Skin of body (tissue), 2 donors: ENCODE results near the gene PDX1. TPM values are rescaled to one million over a fixed set of nuclear protein-coding genes. Genes with fewer than 3 reads are reported as not detected.

Experiments
- DNase-seq: peaks from one replicate; lab custom pipeline; 2025; lab: John Stamatoyannopoulos, UW
- total RNA-seq: library from RNA; depleted of rRNA; stranded (reverse); fragments of >200 nt; gene quantifications from one replicate; pipeline ENCODE4 v1.2.3, GENCODE V29; 2014

The PDX1 gene
- total RNA-seq = 0.10 TPM

DNA sequence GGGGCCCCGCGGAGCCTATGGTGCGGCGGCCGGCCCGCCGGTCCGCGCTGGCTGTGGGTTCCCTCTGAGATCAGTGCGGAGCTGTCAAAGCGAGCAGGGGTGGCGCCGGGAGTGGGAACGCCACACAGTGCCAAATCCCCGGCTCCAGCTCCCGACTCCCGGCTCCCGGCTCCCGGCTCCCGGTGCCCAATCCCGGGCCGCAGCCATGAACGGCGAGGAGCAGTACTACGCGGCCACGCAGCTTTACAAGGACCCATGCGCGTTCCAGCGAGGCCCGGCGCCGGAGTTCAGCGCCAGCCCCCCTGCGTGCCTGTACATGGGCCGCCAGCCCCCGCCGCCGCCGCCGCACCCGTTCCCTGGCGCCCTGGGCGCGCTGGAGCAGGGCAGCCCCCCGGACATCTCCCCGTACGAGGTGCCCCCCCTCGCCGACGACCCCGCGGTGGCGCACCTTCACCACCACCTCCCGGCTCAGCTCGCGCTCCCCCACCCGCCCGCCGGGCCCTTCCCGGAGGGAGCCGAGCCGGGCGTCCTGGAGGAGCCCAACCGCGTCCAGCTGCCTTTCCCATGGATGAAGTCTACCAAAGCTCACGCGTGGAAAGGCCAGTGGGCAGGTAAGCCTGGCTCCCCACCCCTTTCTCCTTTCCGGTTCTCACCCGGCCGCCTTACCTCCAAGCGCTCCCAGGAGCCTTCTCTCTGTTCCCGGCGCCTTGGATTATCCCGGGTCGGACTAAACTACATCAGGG is at the start of gene PDX1:
TSS of gene PDX1 (plus strand) at position 67 of the 743 bp plus-strand sequence. CDS start at position 206, 139 bp downstream.
- DNase-seq = no peak

DNA sequence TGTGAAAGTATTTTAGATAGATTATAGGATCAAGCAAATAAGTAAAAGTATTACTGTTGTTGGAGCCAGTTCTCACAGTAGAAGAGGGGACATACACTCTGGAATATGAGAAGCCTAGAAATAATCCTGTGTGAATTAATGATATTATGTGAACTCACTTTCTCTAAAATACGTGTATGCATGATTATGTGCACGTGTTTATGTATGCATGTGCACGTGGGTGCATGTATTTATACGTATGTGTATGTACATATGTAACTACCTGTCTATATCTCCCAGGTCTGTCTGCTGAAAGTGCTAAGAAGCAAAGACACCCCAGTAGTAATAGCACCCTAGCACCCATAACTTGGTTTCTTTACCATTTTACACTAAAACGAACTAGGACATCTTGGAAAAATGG is 41.5 kb upstream of the PDX1 start:
- DNase-seq = no peak

DNA sequence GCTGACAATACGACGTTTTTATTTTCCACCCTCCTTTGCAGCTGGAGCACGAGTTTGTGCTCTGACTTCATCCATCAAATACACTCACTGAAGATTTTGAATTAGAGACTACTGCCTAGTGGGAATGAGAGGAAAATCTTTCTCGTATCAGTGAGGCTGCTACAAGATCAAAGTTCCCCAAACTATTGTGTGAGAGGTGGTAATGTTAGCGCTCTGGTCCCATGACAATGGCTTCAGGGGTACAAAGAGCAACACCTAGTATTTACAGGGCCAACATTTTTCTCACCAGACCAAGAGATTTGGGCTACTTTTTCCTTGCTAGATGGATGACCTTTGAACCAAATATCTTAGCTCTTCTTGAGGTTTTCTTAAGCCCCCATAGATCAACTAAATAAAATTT is 30.3 kb upstream of the PDX1 start:
- no peak for DNase-seq

DNA sequence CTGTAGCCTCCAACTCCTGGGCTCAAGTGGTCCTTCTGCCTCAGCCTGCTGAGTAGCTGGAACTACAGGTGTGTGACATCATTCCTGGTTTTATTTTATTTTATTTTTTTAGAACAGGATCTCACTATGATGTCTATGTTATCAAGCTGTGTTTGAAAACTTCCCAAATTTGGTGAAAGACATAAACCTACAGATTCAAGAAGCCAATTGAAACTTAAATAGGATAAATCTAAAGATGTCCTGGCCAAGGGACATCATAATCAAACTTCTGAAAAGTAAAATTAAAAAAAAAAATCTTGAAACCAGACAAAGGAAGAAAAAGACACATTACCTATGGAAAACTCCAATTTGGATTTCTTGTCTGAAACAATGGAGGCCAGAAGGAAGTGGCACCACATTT is 23.1 kb upstream of the PDX1 start:
- no peak for DNase-seq

DNA sequence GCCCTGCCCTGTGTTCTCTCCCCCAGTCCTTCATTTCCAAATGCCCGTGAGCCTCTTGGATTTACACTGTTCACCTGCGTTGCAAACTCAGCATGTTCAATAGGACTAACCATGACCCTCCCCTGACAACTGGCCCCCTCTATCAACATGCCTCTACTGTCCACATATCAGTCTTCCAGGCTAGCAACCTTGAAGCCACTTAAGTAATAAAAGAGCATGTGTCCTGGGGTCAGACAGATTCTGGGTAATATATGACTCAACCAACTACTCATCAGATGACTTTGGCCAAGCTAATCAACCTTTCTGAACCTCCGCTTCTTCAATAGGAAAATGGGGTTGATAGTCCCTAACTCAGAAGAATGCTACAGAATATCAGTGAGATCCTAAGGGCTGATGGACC is 15.1 kb upstream of the PDX1 start:
- no peak for DNase-seq

DNA sequence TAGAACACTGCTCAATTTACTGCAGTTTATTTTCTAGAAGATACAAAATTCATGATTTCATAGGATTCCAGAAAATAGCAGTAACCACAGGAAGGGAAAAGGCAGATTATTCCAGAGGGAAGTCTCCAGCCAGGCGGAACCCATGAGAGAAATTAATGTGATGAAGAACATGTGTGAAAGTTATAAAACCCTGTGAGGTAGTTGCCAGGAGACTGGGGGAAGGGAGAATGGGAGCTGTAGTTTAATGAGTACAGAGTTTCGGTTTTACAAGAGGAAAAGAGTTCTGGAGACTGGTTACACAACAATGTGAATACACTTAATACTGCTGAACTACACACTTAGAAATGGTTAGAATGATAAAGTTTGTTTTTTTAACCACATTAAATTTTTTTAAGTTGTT is 14.2 kb upstream of the PDX1 start:
- DNase-seq = peak; percentile 41

DNA sequence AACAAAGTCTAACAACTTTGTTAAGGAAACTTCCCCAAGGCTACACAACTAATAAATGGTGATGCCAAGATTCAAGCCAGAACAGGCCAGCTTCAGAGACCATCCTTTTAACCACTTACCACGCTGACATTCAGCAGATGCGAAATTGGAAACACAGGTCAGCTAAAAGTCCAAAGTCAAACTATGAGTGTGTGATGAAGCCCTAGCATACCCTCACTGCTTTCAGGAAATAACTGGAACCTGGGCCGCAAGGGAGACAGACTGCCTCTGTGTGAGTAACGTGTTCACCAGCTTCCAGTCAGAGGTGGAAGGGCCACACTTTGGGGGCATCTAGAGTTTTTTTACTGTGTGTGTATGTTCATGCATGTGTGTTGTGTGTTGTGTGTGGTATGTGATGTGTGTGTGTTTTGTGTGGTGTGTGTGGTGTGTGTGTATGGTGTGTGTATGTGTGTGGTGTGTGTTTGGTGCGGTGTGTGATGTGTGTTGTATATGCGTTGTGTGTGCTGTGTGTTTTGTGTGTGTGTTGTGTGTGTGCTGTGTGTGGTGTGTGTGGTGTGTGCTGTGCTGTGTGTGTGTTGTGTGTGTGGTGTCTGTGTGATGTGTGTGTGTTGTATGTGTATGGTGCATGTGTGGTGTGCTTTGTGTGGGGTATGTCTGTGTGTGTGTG is 12.5 kb upstream of the PDX1 start:
- no peak for DNase-seq

DNA sequence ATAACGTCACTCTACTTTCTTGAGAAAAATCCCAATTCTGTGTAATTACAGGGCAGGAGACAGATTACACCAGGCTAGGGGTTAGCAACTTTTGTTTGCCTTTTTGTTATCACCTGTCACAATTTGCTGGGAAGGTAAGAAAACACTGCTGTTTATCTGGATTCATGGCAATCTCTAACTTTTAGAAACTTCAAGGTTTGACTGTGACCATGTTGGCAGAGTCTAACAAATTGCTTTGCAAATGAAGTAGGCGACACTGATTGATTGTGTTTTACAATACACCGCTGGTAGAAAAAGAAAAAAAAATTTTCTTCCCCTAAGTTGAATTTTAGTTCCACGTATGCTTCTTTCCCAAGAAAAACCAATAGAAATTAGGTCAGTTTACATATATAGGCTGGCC is 10.4 kb upstream of the PDX1 start:
- no peak for DNase-seq

DNA sequence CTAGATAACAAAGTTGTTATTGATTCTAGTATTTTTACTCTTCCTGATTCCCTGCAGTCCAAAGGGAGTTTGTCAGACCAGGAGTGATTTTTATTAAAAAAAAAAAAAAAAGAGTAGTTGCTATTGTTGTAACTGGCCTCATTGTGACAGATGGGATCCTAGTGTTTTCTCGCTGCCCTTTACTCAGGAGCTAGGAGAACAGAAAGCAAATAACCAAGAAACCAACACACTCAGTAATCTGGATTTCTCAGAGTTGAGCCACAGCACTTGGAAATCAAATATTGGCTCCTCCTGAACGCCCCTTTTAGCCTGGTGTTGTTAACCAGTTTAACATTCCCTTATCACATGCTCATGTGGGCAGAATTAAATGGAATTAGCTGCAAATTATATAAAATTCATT is 8.3 kb upstream of the PDX1 start:
- no peak for DNase-seq

DNA sequence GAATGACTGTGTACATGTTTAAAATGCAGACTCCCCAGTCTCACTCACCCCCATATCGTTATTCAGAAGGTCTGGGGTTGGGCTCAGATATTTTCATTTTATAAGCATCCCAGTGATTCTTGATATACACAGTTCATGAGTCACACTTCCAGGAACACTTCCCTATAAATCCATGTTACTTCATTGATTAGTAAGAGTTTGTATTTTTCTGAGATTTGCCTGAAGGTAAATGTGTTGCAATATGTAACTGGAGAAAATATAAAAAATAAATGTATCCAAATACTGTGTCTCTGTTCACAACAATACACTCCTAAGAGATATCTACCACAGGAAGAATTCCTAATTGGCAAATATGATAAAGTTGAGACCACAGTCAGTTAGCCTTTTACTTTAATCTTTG is 6.6 kb upstream of the PDX1 start:
- no peak for DNase-seq

DNA sequence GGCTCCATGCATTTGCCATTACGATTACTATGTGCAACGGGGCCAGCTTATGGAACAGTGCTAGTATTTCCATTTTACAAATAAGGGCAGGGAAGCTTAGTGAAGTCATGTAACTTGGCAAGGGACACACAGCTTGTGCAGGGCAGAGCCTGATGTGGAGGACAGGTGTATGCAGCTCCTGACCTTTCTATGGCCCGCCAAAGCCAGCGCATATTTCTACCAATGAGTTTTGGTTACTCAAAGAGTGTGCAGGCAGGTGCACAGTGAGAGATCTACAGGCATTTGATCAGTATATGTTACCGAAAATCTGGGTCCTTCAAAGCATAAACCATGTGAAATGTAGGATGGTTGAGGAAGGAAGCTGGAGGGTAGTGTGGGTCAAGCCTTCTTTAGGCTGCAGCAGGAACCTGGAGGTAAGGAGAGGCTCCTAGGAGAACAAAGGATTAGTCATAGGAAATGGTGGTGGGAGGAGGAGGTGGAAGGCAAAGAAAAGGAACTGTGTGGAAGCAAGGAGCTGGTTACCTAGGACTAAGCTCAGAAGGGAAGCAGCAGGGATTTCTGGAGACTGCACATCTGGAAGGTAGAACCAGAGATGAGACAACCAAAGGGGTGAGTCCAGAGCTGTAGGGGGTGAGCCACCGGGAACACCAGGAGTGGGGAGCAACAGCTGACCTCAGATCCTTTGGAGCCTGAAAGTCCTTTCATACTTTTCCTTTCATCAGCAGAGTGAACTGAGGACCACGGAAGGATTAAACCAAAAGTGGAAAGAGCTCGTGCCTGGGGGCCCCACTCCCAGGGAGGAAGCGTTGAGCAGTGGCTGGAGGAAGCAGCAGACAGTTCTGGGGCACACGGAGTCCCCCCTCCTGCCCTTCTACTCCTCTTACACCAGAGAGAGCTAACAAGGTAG is 4.2 kb upstream of the PDX1 start:
- no peak for DNase-seq

DNA sequence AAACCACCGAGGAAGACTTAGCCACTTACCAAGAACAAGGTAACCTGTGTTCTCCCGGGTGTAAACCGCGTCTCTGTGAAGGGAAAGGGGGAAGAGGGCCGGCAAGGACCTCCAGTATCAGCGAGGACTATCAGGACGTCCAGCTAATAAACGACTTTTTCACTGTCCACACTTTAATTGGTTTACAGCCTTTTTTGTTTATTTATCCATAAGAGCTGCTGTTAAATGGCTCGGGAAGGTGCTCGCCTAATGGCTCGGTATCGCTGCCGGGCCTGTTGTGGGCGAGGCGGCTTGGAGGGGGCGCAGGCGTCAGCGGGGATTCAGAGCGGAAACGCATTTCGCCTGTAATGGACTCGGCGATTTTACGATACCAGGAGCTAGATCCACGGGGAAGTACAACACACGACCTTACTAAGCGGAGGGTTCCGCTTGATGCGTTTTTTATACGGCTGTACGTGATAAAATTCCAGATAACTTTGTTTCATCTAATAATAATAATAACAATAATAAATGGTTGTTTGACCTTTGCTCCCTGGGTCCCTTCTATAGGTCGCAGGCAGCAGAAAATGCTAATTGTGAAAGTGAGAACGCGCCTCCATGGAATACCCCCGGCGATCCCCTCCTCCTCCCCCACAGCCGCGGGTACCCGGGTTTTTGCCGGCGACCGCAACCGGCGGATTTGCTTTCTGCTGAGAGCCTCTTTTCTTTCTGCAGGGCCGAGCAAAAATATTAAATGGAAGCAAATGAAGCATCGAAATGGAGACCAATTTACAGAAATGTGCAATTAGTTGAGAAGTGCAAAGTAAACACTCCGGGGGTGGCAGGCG is 2.5 kb upstream of the PDX1 start:
- DNase-seq = no peak

DNA sequence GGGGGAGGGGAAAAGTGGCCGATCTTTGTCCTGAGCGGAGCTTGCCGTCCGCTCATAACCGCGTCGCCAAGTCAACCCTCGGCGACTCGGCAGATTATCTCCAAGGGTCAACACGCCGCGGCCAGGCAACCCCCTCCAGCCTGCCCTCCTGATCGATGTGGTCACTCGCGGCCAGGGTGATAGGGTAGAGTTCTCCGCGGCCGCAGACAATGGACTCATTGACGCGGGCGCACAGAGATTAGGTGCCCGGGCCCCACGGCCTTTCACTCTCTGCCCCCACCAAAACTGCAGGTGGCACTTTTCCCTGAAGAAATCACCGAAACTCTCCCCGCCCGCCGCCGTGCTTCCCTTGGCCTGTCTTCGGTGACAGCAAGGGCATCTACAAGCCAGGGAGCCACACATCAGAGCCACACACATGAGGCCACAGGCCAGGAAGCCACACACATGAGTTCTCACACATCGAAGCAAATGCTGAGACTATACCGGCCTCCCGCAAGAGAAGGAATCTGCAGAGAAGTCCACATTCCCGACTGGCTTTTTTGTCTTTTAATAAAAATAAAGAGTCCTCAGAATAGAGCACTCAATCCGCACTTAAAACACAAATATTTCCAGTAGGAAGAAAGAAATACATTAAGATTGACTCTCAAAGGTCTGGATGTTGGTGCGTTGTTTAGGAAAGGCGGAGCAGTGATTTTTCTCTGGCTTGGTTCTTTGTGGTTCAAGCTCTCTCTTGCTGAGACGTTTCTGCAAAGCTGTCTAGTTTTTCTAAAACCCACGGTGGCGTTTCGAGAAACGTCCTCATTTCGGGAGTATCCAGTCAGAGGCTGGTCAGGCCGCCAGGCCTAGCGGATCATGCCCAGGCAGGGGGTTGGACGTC is 1.5 kb upstream of the PDX1 start:
- DNase-seq = no peak

DNA sequence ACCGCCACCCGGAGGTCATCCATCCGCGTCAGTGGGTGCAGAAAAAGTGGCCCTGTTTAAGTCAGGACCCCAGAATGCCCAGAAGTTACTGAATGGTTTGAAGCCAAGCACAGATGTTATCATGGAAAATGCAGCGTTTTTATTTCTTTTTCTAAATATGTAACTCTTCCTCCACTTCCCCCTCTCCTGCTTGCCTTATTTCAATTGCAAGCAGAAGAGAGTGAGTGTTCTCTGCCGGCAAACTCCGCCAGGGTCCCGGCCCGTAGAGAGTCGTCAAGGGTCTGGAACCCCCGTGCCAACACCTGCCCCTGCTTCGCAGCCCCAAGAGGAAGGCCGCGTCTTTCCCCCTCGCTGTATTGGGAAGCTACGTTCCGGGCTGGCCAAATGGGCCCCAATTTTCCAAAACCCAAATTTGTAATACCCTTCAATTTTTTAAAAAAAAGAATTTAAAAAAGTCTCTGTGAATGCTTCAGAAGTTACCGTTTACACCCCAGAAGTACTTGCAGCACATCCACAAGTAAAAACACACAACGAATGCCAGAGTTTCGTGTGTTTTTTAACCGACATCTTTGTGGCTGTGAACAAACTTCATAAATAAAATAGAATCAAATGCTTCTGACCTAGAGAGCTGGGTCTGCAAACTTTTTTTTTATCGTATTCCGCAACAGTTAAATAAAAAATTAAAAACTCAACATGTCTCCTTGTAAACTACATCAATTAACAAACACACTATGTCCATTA is 712 bp upstream of the PDX1 start:
- no peak for DNase-seq

DNA sequence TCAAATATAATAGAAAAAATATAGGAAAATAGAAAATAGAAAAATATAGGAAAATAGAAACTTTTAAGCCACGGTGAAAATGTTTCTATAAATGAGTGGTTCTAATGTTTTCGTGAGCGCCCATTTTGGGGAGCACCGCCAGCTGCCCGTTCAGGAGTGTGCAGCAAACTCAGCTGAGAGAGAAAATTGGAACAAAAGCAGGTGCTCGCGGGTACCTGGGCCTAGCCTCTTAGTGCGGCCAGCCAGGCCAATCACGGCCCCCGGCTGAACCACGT is 204 bp upstream of the PDX1 start:
- DNase-seq = no peak

DNA sequence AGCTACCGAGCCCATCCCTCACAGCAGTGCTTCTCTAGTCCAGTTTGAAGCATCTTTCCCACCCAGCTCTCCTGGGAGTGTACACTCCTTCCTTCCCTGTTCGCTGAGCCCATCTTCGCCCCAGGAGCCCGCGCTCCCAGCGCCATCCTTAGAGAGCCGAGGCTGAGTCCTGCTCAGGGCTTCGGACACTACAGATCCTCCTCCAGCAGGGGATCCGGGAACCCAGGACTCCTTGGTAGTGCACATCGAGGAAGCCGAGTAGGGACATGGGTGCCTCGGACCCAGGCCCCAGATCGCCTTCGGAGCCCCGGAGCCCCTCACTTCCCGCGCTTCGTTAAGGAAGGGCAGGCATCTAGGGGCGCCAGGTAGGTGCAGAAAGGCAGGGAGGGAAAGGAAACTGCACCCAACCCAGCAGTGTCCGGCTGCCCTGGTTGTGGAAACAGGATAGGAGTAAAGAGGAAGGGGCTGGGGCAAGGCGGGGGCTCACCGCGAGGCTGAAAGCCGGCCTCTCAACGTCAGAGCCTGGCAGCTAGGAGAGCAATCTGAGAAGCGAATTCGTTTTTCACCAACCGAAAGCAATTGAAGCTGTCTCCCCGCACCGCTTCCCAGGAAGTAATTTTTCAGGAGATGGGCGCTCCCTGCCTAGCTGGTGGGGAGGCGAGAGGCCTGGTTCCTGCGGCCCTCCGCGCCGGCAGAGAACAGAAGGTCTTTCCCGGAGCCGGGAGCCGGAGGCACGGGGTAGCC is 1.0 kb downstream of the PDX1 start:
- no peak for DNase-seq

DNA sequence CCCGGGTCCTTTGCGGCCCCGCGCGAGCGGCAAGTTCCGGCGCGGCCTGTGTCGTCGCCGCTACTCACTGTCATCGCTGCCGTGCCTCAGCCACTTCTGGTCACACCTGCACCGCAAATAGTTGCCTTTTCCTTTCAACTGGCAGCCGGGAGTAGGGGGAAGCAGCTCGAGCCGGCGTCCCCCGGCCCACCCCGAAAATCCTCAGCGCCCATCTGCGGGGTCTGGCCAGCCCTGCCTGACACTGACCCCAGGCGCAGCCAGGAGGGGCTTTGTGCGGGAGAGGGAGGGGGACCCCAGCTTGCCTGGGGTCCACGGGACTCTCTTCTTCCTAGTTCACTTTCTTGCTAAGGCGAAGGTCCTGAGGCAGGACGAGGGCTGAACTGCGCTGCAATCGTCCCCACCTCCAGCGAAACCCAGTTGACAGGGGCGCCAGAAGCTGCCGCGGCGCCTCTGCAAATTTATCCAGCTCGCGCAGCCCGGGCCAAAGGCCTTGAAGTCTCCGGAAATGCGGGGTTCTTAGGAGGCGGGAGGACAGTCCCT is 1.7 kb downstream of the PDX1 start:
- DNase-seq = no peak

DNA sequence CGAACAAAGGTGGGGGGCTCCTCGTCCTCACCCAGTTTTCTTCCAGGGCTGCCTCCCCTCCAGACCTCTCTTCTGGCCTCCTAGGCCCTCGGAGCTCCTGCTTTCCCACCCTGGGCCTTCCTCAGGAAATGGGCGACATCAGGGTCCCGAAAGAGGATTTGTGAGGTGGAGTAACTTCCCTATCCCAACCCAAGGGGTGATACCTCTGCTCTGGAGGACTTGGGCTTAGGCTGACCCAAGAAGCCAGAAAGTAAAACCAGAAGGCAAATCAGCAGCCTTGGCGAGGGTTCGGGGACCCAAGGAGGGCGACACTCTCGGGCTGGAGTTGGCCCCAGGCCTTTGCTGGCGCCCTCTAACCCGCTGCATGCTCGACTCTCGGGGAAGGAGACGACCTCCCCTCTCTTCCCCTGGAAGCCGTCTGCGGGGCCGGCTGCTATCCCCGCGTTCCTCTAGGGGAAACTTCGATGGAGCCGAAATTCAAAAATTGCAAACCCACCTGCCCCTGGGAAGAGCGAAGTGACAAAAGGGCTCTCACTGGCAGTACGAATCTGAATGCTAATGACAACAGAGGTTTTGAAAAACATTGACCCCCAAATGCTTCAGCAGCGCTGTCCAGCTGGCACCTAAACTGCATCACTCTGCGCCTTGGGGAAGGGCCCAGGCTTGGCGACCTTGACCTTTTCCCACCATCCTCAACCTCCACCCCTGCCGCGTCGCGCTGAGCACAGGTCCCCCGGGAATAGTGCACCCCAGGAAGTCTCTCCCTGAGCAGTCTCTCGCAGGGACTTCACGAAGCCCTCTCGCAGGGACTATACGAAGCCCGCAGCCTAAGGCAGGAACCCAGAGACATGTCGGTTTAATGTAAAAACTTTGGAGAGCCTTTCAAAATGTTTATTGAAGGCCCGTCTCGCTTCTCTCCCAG is 2.4 kb downstream of the PDX1 start:
- DNase-seq = no peak
